ENCODE data around the gene CTCF. TPM values are rescaled to one million over a fixed set of nuclear protein-coding genes. Genes with fewer than 3 reads are reported as not detected.
A peak's percentile ranks its signal among the peaks of the same experiment; 100 is the strongest.

CTCF gene
- total RNA-seq, 5 donors from 2014 or later (not counting 1 experiment from before 2014, with no cell fraction given) = 55.3 to 69.0 (median 64.0) TPM

DNA sequence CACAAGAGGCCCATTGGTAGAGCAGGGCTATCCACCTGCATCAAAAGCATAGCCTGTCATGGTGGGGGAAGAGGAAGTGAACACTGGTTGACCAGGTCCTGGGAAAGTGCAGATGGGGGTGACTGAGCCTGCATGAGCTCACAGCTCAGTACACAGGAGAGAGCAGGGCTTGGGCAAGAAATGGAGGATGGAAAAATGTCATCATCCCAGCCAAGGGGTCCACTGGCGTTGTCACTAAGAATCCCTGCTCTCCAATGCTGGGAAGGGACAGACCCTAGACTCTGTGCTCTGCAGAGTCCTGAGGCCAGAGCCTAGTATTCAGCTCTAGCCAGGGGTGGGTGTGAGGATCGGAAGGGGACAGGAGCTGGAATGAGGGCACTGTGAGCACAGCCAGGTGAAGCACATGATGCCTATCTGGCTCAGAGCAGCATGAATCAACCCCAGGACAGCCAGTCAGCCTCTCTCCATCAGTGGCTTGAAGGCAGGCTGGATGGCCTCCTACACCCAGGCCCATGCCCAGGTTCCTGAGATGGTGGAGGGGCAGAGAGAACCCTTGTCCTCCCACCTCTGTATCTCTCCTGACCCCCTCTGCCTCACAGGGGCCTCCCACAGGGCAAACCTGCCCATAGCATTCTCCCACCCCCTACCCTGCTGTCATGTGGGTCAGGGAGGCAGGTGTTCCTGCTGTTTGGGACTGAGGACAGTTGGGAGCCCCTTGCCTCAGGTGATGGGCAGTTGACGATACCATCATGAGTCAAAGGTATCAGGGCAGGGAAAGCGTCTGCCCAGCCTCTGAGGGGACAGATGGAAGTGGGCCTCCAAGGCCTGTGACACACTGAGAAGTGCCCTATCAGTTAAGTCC is 13.8 kb upstream of the CTCF start:
- no peak overlapping the region for H3K4me3 ChIP-seq (ENCODE audit: control insufficient read depth in 1 of 2, extremely low read depth in 1 of 2, low read length in 1 of 2)

DNA sequence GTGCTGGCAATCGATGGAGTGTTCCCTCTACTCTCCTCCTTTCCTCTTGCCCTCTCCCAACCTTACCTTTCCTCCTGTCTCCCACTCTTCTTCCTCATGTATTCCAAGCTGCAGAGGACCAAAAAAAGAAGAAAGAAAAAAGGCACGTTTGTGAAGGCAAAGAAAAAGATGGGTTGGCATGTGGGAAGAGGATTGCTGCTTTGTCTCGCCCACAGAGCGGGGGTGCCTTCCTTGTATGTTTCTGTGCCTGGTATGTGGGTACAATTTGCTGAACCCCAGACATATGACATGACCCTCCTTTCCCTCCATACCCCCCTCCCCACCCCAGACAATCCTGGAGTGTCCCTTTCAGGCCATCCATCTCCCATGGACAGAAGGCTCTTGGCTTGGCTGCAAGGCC is 13.1 kb upstream of the CTCF start:
- Mint-ChIP-seq H3K27ac (peak overlapping the region; percentile 99), H3K27me3 (no peaks in the 10 kb centered on the region), H3K9me3 (no peaks in the 10 kb centered on the region), H3K4me3 (no peak overlapping the region), H3K4me1 (peaks cover 55 to 67% (median 57%) of the 10 kb centered on the region in 3 donors), H3K36me3 (peaks cover 12% of the 10 kb centered on the region)
- H3K9me3 ChIP-seq = no peaks in the 10 kb centered on the region
- H3K27me3 ChIP-seq (replicated peaks in 1 of 2; ENCODE audit: control insufficient read depth in 2 of 2, extremely low read depth in 1 of 2, insufficient read depth in 2 of 2, low read length in 1 of 2) = no peaks in the 10 kb centered on the region
- peaks cover 18 to 54% of the 10 kb centered on the region in 2 experiments for H3K4me1 ChIP-seq (ENCODE audit: control insufficient read depth in 1 of 2, extremely low read depth in 1 of 2, insufficient read depth in 2 of 2, low read length in 2 of 2)
- no CpG with 5 or more reads among the region's 4 CpGs for WGBS (ENCODE audit: insufficient coverage)
- DNase-seq (no peak), ATAC-seq (replicated peaks in 1 of 4) (no peak)
- ChIA-PET POLR2A (no interaction called here), CTCF (interaction anchor here in 1 of 2 donors (0.5 kb wide), 1 partner anchor 12 kb away, joined by 4 read pairs; no protein-coding TSS in a partner anchor)
- no peak overlapping the region for H3K4me3 ChIP-seq (ENCODE audit: control insufficient read depth in 1 of 2, extremely low read depth in 1 of 2, low read length in 1 of 2)
- H3K27ac ChIP-seq (ENCODE audit: low read length) = peak overlapping the region; percentile 67
- H3K36me3 ChIP-seq (ENCODE audit: control insufficient read depth in 2 of 2, extremely low read depth in 1 of 2, insufficient read depth in 1 of 2, low read length in 1 of 2) = peaks cover 0 to 18% of the 10 kb centered on the region in 2 donors

More for the DNA sequence above, 13.8 kb upstream of the CTCF start:
- ChIA-PET POLR2A (no interaction called here), CTCF (interaction anchor here (0.6 to 2.6 kb wide), 12 partner anchors 7 to 121 kb away, joined by 4 to 64 read pairs (median 11); partner anchors contain the start of genes CTCF (in 2 of the 2), C16orf86 (in 1 of the 2), CARMIL2 (in 1 of the 2) and ENKD1 (in 1 of the 2))
- no peaks in the 10 kb centered on the region for H3K27me3 ChIP-seq (replicated peaks in 1 of 2; ENCODE audit: control insufficient read depth in 2 of 2, extremely low read depth in 1 of 2, insufficient read depth in 2 of 2, low read length in 1 of 2)
- no peaks in the 10 kb centered on the region for H3K9me3 ChIP-seq
- Mint-ChIP-seq H3K9me3 (no peaks in the 10 kb centered on the region), H3K4me1 (peaks cover 55 to 67% (median 60%) of the 10 kb centered on the region in 3 donors), H3K27me3 (no peaks in the 10 kb centered on the region), H3K36me3 (peaks cover 12% of the 10 kb centered on the region), H3K4me3 (peak overlapping the region; percentile 67 to 73 (median 72)), H3K27ac (peak overlapping the region; percentile 99)
- peaks cover 0 to 18% of the 10 kb centered on the region in 2 donors for H3K36me3 ChIP-seq (ENCODE audit: control insufficient read depth in 2 of 2, extremely low read depth in 1 of 2, insufficient read depth in 1 of 2, low read length in 1 of 2)
- H3K27ac ChIP-seq (ENCODE audit: low read length) = peak overlapping the region; percentile 67
- no peak for DNase-seq
- H3K4me1 ChIP-seq (ENCODE audit: control insufficient read depth in 1 of 2, extremely low read depth in 1 of 2, insufficient read depth in 2 of 2, low read length in 2 of 2) = peaks cover 18 to 52% of the 10 kb centered on the region in 2 experiments
- 98% methylated on average over 3 of the region's 4 CpGs for WGBS (ENCODE audit: insufficient coverage)
- ATAC-seq (replicated peaks in 1 of 4) = peak in 2 of 4 experiments; percentile 2 to 5

DNA sequence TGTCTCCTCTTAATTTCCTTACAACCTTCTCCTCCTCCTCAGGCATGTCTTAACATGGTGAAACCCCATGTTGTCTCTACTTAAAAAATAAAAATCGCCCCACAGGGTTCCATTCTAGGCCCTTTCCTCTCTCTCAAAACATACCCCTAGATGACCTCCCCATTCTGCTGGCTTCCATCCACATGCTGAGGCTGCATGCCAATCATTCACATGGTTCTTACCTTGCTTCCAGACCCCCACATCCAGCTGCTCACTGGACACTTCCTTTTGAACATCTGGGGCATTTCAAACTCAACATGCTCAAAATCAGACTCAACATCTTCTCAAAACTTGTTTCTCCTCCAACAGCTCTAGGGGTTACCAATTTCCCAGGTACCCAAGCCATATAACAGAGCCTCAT is 12.4 kb upstream of the CTCF start:
- H3K4me1 ChIP-seq (ENCODE audit: control insufficient read depth in 1 of 2, extremely low read depth in 1 of 2, insufficient read depth in 2 of 2, low read length in 2 of 2) = peaks cover 18 to 61% of the 10 kb centered on the region in 2 experiments
- H3K4me3 ChIP-seq (ENCODE audit: control insufficient read depth in 1 of 2, extremely low read depth in 1 of 2, low read length in 1 of 2) = no peak overlapping the region
- H3K9me3 Mint-ChIP-seq = no peaks in the 10 kb centered on the region
- peak overlapping the region; percentile 67 for H3K27ac ChIP-seq (ENCODE audit: low read length)
- POLR2A ChIA-PET = interaction anchor here in 1 of 2 donors (0.6 kb wide), 1 partner anchor 85 kb away, joined by 11 read pairs; no protein-coding TSS in a partner anchor
- H3K27me3 ChIP-seq (replicated peaks in 1 of 2; ENCODE audit: control insufficient read depth in 2 of 2, extremely low read depth in 1 of 2, insufficient read depth in 2 of 2, low read length in 1 of 2) = no peaks in the 10 kb centered on the region
- H3K4me1 Mint-ChIP-seq = peaks cover 58 to 65% (median 58%) of the 10 kb centered on the region in 3 donors
- peaks cover 0 to 18% of the 10 kb centered on the region in 2 donors for H3K36me3 ChIP-seq (ENCODE audit: control insufficient read depth in 2 of 2, extremely low read depth in 1 of 2, insufficient read depth in 1 of 2, low read length in 1 of 2)
- CTCF ChIA-PET = interaction anchor here in 1 of 2 donors (0.5 kb wide), 1 partner anchor 28 kb away, joined by 3 read pairs; no protein-coding TSS in a partner anchor
- no peaks in the 10 kb centered on the region for H3K27me3 Mint-ChIP-seq
- H3K27ac Mint-ChIP-seq = peak overlapping the region; percentile 99
- DNase-seq (no peak), ATAC-seq (replicated peaks in 1 of 4) (no peak)
- no peaks in the 10 kb centered on the region for H3K9me3 ChIP-seq
- peaks cover 12% of the 10 kb centered on the region for H3K36me3 Mint-ChIP-seq
- peak overlapping the region in 1 of 3 donors; percentile 1 for H3K4me3 Mint-ChIP-seq
- 100% methylated on average over 1 of the region's 1 CpG for whole genome bisulfite sequencing (ENCODE audit: insufficient coverage)

DNA sequence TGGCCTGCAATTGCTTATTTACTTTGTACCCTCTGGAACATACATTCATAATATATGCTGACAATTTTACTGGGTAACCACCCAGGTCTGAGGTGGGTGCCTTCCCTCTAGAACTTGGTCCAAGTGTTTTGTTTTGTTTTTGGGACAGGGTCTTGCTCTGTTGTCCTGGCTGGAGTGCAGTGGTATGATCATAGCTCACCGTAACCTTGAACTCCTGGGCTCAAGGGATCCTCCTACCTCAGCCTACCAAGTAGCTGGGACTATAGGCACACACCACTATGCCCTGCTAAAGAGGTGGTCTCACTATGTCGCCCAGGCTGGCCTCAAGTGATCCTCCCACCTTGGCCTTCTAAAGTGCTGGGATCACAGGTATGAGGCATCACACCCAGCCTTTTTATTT is 11.2 kb upstream of the CTCF start:
- H3K27ac Mint-ChIP-seq = peak overlapping the region; percentile 16 to 69
- H3K27me3 Mint-ChIP-seq = no peaks in the 10 kb centered on the region
- Histone ChIP-seq H3K4me3 (ENCODE audit: control insufficient read depth in 1 of 2, extremely low read depth in 1 of 2, low read length in 1 of 2) (no peak overlapping the region), H3K27me3 (replicated peaks in 1 of 2; ENCODE audit: control insufficient read depth in 2 of 2, extremely low read depth in 1 of 2, insufficient read depth in 2 of 2, low read length in 1 of 2) (no peaks in the 10 kb centered on the region), H3K27ac (ENCODE audit: low read length) (no peak overlapping the region), H3K36me3 (ENCODE audit: control insufficient read depth in 2 of 2, extremely low read depth in 1 of 2, insufficient read depth in 1 of 2, low read length in 1 of 2) (peaks cover 0 to 10% of the 10 kb centered on the region in 2 donors), H3K9me3 (no peaks in the 10 kb centered on the region), H3K4me1 (ENCODE audit: control insufficient read depth in 1 of 2, extremely low read depth in 1 of 2, insufficient read depth in 2 of 2, low read length in 2 of 2) (peaks cover 24 to 66% of the 10 kb centered on the region in 2 experiments)
- ATAC-seq (replicated peaks in 1 of 4) (no peak), DNase-seq (no peak)
- H3K4me3 Mint-ChIP-seq = no peak overlapping the region
- 100% methylated on average over 1 of the region's 2 CpGs for WGBS (ENCODE audit: insufficient coverage)
- peaks cover 12% of the 10 kb centered on the region for H3K36me3 Mint-ChIP-seq
- no peaks in the 10 kb centered on the region for H3K9me3 Mint-ChIP-seq
- CTCF ChIA-PET = interaction anchor here in 1 of 2 donors (1.2 kb wide), 1 partner anchor 94 kb away, joined by 3 read pairs; the partner anchor contains the start of gene CARMIL2
- POLR2A ChIA-PET = interaction anchor here (0.6 kb wide), 2 partner anchors 13 to 51 kb away, joined by 3 read pairs; no protein-coding TSS in a partner anchor
- peaks cover 67 to 73% (median 67%) of the 10 kb centered on the region in 3 donors for H3K4me1 Mint-ChIP-seq

DNA sequence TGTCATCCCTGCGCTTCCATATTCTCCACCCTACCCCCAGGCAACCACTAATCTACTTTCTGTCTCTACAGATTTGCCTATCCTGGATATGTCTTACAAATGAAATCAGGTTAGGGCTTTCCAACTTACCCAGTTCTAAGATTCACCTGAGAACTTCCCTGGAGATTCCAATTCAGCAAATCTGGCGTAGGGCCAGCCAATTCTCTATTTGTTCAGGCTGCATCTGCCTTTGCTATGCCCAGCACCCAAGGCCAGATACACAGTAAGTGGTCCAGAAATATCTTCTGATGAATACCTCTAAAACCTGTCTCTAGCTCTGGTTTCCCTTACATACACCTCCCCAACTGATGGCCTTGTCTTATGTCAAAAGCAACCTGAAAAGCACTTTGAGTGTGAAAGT is 10.4 kb upstream of the CTCF start:
- Histone ChIP-seq H3K27me3 (replicated peaks in 1 of 2; ENCODE audit: control insufficient read depth in 2 of 2, extremely low read depth in 1 of 2, insufficient read depth in 2 of 2, low read length in 1 of 2) (no peaks in the 10 kb centered on the region), H3K4me1 (ENCODE audit: control insufficient read depth in 1 of 2, extremely low read depth in 1 of 2, insufficient read depth in 2 of 2, low read length in 2 of 2) (peaks cover 26 to 67% of the 10 kb centered on the region in 2 experiments), H3K27ac (ENCODE audit: low read length) (no peak overlapping the region), H3K36me3 (ENCODE audit: control insufficient read depth in 2 of 2, extremely low read depth in 1 of 2, insufficient read depth in 1 of 2, low read length in 1 of 2) (peaks cover 0 to 5% of the 10 kb centered on the region in 2 donors), H3K4me3 (ENCODE audit: control insufficient read depth in 1 of 2, extremely low read depth in 1 of 2, low read length in 1 of 2) (no peak overlapping the region), H3K9me3 (no peaks in the 10 kb centered on the region)
- POLR2A ChIA-PET = no interaction called here
- no peak for DNase-seq
- no peak for ATAC-seq (replicated peaks in 1 of 4)
- CTCF ChIA-PET = interaction anchor here in 1 of 2 donors (1.2 kb wide), 1 partner anchor 93 kb away, joined by 3 read pairs; the partner anchor contains the start of gene CARMIL2
- H3K4me1 Mint-ChIP-seq = peaks cover 62 to 73% (median 68%) of the 10 kb centered on the region in 3 donors
- peaks cover 12% of the 10 kb centered on the region for H3K36me3 Mint-ChIP-seq
- 100% methylated on average over 2 of the region's 2 CpGs for WGBS (ENCODE audit: insufficient coverage)
- peak overlapping the region in 1 of 3 donors; percentile 64 for H3K4me3 Mint-ChIP-seq
- no peaks in the 10 kb centered on the region for H3K27me3 Mint-ChIP-seq
- H3K27ac Mint-ChIP-seq = peak overlapping the region; percentile 91 to 95
- no peaks in the 10 kb centered on the region for H3K9me3 Mint-ChIP-seq

DNA sequence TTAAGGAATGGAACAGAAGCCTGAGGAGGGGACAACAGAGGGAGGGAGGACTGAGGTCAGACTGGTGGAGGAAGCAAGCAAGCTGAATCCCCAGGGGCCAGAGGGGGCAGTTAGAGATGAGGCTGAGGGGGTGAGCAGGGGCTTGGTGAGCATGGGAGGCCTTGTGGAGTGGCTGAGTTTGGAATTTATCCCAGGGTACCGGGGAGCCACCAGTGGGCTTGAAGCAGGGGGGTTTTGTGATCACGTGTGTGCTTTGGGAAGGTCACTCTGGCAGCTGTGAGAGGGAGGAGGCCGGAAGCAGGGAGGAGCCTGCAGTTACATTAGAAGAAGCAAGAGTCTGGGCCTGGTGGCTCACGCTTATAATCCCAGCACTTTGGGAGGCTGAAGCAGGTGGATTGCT is 9.8 kb upstream of the CTCF start:
- ChIA-PET CTCF (interaction anchor here in 1 of 2 donors (0.7 kb wide), 1 partner anchor 10 kb away, joined by 5 read pairs; the partner anchor contains the start of gene CTCF), POLR2A (interaction anchor here in 1 of 2 donors (0.7 kb wide), 1 partner anchor 19 kb away, joined by 13 read pairs; no protein-coding TSS in a partner anchor)
- no peaks in the 10 kb centered on the region for H3K27me3 ChIP-seq (replicated peaks in 1 of 2; ENCODE audit: control insufficient read depth in 2 of 2, extremely low read depth in 1 of 2, insufficient read depth in 2 of 2, low read length in 1 of 2)
- DNase-seq (no peak), ATAC-seq (replicated peaks in 1 of 4) (no peak)
- Mint-ChIP-seq H3K9me3 (no peaks in the 10 kb centered on the region), H3K4me3 (peak overlapping the region in 2 of 3 donors; percentile 34 to 64), H3K36me3 (peaks cover 12% of the 10 kb centered on the region), H3K27me3 (no peaks in the 10 kb centered on the region), H3K4me1 (peaks cover 58 to 72% (median 67%) of the 10 kb centered on the region in 3 donors), H3K27ac (peak overlapping the region; percentile 91 to 95)
- H3K27ac ChIP-seq (ENCODE audit: low read length) = no peak overlapping the region
- no peaks in the 10 kb centered on the region for H3K9me3 ChIP-seq
- peaks cover 0 to 5% of the 10 kb centered on the region in 2 donors for H3K36me3 ChIP-seq (ENCODE audit: control insufficient read depth in 2 of 2, extremely low read depth in 1 of 2, insufficient read depth in 1 of 2, low read length in 1 of 2)
- peaks cover 21 to 66% of the 10 kb centered on the region in 2 experiments for H3K4me1 ChIP-seq (ENCODE audit: control insufficient read depth in 1 of 2, extremely low read depth in 1 of 2, insufficient read depth in 2 of 2, low read length in 2 of 2)
- H3K4me3 ChIP-seq (ENCODE audit: control insufficient read depth in 1 of 2, extremely low read depth in 1 of 2, low read length in 1 of 2) = no peak overlapping the region
- 55% methylated on average over 2 of the region's 4 CpGs for WGBS (ENCODE audit: insufficient coverage)

Measured in T-cell (primary cell).